Glomerular visceral epithelial cell (primary cell): Measurements from ENCODE around the gene ZZZ3.
"Not testable (repeated sequence)": the region's sequence is repeated elsewhere in the genome, so short reads cannot be mapped to it uniquely, and the experiment has no call there.

Experiments used
- DNase-seq: peaks from one replicate; pipeline ENCODE4 v3.0.0-alpha.2; 2016; ENCODE audit errors: extremely low spot score

ZZZ3 gene

DNA sequence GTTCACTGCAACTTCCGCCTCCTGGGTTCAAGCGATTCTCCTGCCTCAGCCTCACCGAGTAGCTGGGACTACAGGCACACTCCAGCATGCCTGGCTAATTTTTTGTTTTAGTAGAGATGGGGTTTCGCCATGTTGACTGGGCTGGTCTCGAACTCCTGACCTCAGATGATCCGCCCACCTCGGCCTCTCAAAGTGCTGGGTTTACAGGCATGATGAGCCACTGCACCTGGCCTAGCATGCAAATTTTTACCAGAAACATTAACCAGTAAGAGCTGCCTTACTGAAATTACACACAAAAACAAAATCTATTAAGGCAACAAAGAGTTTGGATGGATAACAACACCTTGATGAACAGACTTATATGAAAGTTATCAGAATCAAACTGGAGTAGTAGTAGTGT is 12.1 kb downstream of the ZZZ3 start:
- DNase-seq = no peak

DNA sequence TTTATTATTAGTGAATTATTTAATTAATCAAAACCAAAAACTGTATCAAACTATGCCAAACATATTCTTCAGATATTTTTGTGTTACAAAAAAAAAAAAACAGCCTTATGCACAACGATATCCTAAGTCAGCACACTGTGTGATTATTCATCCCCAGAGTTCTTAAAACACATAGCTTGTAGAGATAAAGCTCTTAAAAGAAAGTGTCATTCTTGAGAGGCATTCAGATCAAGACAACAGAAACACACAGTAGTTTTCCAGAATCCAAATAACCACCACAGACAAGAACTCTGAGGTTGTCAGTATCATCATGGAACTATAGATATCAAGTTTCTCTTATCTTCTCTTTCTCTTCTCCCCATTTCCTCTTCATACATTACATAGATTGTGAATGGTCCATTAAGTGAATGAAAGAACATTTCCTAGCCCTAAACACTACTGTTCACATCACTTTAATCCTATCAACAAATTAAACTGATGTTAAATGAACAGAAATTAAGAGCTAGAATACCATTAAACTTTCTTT is 13.5 kb downstream of the ZZZ3 start:
- no peak for DNase-seq

DNA sequence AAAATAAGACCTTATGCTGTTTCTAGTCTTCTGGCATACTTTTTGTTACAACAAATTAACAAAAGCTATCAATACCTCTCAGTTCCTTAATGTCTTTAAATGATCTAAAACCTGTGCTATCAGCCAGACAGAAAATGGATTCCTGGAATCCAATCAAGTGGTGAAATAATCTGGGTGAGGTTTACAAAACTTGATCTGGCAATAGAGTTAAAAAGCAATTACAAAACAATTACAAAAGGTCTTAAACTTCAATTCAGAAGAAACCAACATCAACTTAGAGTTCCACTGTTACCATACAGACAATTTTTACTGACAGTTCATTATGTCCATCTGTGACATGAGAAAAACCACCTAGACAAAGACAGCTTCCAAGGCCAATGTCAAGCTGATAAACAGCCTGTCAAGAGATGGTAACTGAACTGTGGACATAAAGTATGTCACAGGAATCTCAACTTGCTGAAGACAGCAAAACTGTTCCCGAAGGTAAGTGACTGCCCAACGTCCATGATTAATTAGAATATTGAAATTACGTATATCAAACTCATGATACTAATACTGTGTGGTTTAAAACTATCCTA is 17.4 kb downstream of the ZZZ3 start:
- DNase-seq = no peak

DNA sequence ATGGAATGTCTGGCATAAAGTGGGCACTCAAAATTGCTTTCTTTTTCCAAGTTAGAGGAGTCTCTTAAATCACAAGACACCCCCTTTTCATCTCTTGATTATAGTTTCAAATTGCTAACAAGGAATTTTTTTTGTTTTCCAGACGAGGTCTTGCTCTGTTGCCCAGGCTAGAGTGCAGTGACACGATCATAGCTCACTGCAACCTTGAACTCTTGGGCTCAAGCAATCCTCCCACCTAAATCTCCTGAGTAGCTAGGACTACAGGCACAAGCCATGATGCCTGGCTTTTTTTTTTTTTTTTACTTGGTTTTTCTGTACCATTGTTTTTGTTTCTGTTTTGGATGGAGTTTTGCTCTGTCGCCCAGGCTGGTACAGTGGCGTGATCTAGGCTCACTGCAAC is 20.8 kb downstream of the ZZZ3 start:
- DNase-seq = no peak

DNA sequence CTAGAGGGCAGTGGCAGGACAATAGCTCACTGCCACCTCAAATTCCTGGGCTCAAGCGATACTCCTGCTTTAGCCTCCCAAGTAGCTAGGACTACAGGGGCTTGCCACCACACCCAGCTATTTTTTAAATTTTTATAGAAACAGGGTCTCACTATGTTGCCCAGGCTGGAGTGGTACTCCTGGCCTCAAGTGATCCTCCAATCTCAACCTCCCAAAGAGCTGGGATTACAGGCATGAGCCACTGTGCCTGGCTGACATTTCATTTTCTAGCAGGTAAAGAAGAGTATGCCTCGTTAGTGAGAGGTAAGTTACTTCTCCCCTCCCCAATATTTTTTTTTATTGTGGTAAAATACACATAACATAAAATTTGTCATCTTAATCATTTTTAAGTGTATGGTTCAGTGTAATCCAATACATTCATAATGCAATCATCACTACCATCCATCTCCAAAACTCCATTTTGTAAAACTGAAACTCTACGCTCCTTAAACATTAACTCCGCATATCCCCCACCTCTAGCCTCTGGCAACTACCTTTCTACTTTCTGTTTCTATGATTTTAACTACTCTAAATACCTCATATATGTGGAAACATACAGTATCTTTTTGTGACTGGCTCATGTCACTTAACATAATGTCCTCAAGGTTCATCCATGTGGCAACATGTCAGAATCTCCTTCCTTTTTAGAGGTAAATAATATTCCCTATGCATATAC is 22.4 kb downstream of the ZZZ3 start:
- DNase-seq = no peak

DNA sequence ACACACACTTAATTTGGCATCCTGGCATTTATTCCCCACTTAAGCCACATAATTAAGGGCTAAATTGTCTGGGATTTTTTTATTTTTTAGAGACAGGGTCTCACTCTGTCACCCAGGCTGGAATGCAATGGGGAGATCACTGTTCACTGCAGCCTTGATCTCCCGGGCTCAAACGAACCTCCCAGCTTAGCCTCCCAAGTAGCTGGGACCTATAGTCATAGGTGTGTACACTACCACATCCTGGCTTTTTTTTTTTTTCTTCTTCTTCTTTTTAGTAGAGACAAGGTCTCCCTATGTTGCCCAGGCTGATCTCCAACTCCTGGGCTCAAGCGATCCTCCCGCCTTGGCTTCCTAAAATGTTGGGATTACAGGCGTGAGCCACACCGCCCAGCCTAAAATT is 24.2 kb downstream of the ZZZ3 start:
- DNase-seq = no peak

DNA sequence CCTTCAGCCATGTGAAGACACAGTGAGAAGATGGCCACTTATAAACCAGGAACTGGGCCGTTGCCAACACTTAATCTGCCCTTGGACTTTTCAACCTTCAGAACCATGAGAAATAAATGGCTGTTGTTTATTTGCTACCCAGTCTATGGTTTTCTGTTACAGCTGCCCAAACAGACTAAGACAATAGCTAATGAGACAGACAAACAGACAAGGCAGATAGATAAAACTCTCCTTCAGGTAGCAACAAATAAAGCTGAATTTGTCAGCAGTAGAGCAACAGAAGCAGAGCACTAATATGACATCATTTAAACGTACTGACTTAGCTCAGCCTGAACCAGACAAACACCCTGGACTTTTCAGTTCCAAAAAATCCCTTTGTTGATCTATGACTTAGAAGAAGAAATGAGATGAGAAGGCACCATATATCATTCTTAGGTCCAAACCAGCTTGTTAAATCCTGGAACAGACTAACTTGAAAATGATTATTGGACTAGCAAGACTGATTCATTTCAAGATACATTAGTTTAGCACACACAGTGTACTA is 27.0 kb downstream of the ZZZ3 start:
- DNase-seq = no peak

DNA sequence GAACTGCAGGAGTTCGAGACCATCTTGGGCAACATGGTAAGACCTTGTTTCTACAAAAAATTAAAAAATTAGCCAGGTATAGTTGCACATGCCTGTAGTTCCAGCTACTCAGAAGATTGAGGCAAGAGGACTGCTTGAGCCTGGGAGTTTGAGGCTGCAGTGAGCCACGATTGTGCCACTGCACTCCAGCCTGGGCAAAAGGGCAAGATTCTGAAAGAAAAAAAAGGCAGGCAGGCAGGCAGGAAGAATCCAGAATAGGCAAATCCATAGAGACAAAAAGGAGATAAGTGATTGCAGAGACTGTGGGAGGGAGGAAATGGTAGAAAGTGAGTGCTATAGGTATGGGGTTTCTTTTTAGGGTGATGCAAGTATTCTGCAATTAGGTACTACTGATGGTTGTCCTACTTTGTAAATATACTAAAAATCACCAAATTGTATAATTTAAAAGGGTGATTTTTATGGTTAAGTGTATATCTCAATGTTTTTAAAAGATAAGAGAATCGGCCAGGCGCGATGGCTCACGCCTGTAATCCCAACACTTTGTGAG is 29.4 kb downstream of the ZZZ3 start:
- no peak for DNase-seq

DNA sequence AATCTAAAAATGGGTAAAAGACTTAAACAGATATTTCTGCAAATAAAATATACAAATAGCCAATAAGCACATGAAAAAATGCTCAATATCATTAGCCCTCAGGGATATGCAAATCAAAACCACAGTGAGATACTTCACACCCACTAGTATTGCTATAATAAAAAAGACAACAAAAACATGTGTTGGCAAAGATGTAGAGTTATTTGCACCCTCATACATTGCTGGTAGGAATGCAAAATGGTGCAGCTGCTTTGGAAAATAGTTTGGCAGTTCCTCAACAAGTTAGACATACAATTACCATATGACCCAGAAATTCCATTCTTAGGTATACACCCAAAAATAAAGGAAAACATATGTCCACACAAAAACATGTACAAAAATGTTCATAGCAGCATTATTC is 30.2 kb downstream of the ZZZ3 start:
- DNase-seq = no peak

DNA sequence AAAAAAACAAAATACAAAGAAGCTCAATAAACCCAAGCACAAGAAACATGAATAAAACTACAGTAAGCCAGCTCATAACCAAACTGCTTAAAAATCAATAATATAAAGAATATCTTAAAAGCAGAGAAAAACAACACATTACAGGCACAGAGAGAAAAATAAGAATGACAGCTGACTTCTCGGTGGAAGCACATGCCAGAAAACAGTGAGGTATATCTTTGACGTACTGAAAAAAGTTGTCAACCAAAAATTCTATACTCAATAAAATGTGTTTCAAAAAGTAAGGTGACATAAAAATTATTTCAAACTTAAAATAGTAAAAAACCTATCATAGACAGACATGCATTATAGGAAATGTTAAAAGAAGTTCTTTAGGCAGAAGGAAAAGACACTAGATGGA is 33.3 kb downstream of the ZZZ3 start:
- no peak for DNase-seq

DNA sequence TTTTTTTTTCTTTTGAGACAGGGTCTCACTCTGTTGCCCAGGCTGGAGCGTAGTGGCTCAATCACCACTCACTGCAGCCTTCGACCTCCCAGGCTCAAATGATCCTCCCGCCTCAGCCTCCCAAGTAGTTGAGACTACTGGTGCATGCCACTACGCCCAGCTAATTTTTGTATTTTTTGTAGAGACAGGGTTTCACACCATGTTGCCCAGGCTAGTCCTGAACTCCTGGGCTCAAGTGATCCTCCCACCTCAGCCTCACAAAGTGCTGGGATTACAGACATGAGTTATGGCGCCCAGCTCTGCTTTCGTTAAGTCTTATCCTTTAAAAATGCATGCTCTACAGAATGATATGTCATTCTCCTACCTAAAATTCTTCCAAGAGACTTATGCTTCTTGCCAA is 36.2 kb downstream of the ZZZ3 start:
- not testable (repeated sequence) for DNase-seq

DNA sequence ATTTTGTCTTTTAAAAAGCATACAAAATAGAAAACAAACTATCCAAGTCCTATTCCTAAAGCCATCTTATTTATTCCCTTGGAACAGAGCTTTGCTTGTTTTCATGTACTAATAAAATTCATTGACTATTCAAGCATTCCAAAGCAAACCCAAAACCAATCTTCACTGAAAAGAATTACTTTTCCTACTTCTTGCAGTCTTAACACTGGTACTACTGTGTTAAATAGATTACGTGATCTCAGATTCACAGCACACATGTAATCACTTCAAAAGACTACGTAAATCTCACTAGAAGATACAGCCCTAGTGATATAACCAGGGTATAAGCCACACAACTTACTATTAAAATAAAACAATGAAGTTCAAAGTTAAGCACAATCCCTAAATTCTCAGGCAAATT is 39.0 kb downstream of the ZZZ3 start:
- no peak for DNase-seq

DNA sequence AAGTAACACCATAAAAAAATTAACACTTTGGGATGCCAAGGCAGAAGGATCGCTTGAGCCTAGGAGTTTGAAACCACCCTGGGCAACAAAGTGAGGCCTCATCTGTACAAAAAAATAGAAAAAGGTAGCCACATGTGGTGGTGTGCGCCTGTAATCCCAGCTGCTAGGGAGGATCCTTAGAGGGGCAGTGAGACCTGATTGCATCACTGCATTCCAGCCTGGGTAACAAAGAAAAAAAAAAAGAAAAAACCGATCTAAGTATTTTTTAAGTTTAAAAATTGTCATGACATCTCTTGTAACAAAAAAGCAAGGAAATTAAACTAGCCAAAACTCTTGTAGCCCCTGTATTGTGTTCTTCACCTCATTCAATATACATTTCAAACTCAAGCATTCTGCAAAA is 39.5 kb downstream of the ZZZ3 start:
- no peak for DNase-seq

DNA sequence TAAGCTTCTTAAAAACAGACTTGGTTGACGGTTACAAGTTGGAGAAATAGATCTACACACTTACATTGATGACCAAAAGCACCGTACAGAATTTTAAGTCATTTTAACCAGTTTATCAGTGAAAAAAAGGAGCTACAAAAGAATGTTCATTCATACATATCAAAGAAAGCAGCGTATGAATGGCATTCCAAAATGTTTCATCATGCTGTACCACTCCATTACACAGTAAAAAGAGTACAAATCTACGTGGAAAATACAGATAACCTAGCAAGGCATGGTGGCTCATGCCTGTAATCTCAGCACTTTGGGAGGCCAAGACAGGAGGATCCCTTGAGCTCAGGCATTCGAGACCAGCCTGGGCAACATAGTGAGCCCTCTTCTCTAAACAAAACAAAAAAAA is 40.3 kb downstream of the ZZZ3 start:
- no peak for DNase-seq

DNA sequence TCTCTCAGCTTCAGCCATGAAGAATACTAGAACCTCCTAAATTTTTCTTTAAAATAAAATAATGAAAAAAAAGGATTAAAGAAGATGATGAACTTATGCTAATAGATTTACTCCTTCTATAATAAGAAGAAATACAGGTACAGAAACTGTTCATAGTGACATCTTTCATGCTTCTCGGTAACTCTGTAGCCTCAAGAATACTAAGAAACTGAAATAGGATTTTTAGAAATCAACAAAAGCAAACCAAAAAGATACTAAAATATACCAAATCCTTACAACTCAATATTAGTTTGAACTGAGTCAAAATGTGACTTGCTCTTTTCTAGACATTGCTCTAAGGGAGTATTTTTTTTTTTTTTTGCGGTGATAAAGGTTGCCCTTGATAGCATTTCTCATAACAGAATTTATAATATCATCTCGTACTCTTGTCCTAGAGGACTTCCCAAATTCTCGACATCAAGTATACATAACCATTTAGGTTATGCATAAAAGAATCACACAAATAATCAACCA is 42.8 kb downstream of the ZZZ3 start:
- no peak for DNase-seq

DNA sequence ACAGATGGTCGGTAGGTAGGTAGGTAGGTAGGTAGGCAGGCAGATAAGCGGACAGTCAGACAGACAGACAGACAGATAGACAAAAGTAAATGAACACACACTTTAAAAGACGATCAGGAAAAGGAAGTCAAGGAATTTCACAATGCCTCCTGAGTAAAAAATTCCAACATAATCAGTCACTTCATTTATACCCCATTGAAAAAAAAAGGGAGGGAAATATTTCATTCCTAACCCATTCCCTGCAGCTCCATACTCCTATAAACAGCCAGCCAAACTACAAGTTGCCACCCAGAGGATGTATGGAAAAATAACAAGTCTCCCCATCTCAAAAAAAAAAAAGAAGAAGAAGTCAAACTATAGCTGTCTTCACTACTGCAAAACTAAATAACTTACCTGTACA is 43.4 kb downstream of the ZZZ3 start:
- peak; percentile 42 for DNase-seq

DNA sequence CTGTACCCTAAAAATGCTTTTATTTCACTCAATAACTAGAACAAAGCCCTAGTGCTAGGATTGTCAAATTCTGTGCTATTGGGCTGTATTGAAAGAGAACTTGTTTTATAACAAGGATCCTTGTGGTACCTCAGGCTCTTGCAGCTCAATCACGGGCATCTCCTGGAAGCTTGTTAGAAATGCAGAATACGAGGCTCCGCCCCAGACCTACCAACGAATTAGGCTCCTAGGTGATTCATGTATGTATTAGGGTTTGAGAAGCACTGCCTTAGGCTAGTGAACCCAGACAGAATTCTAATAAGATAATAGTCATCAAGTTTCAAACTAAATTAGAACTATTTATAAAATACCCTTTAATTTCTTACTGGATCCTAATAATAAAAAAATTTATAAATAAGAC is 45.6 kb downstream of the ZZZ3 start:
- DNase-seq = no peak
